Measurements from ENCODE around the gene PLP2.

PLP2 gene

DNA sequence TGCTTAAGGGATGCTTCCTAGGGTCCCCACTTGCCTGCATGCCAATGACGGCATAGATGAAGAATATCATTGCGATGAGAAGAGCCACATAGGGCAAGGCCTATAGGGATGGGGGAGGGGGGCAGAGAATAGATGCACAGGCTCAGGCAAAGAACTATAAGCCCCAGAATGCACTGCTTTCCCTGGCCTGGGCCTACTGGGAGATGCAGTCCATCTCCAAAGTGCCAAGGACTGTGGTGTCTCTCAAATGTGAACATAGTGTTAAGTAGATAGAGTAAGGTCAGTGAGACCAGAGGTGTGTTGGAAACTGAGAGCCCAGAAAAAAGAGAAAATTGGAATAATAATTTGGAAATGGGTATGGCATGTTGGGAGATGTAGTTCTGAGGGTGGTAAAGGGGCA is 40.5 kb downstream of the PLP2 start:
- no peak for DNase-seq

DNA sequence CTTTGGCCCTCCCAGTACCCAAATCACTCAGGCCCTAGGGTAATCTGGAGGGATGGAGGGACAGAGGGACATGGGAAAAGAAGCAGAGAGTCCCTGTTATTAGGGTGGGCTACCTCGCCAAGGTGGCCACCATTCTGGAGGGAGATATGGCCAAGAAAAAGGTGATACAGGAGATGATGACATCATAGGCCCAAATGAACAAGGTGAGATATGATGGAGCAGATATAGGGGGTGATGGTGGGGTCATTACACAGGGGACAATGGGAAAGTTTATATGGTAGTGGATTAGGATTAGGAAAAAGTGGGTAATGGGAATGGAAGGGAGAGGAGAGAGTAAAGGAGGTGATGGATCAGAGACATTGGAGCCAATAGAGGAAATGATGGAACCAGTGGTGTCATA is 41.2 kb downstream of the PLP2 start:
- DNase-seq, result no peak

DNA sequence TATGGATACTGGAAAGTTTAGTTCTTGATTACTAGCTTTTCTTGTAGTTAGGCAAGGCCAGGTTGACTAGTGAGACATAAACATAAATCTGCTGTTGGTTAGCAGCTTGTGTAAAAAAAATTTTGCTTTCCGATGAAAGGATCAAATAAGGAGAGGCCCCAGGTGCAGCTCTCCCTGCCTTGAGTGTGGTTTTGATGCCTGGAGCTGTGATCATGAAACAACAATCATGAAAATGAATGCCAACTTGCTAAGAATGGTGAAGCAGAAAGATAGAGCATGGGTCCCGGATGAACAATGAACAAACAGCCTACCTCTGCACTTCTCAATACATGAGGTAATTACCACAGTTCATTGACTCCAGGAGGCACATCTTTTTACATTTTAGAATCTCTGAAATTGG is 42.7 kb downstream of the PLP2 start:
- no peak for DNase-seq

DNA sequence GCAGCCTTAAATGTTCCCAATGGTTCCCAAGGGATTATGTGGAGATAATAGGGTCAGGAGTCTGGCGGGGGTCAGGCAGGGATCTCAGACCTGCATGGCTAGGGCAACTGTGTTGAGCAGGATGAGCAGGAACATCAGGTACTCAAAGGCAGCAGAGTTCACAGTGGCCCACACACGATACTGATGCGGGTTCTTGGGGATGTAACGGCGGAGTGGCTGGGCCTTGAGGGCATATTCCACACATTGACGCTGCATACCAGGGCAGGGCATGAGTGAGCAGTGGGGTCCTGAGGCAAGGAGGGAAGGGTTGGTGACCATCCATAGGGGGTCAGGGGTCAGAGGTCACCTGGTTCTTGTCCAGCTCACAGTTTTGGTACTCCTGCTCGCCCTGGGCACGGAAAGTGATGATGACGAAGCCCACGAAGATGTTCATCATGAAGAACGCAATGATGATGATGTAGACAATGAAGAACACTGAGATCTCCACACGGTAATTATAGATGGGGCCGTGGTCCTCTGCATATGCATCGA is 43.4 kb downstream of the PLP2 start:
- no peak for DNase-seq

DNA sequence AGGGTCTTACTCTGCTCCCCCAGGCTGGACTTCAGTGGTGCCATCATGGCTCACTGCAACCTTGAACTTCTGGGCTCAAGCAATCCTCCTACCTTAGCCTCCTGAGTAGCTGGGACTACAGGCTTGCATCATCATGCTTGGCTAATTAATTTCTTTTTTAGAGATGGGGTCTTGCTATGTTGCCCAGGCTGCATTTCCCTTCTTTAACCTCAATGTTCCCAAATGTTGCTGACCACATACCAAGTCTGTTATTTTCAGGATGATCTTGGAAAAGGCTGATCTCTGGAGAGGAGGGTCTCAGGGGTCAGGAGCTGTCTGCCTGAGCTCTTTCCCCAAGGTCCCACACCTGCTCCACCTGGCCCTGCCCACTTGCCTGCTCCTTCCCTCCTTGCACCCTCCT is 48.4 kb downstream of the PLP2 start:
- DNase-seq, result no peak

DNA sequence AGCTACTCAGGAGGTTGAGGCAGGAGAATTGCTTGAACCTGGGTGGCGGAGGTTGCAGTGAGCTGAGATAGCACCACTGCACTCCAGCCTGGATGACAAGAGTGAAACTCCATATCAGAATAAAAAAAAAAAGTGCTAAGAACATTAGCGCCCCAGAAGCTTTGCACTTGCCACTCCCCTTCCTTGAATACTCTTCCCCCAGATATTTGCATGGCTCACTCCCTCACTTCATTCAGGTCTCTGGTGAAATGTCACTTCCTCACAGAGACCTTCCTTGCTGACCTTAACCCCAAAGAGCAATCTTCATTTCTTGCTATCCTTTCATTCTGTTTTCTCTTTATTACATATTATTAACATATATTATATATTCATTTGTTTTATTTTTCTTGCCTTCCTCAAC is 50.2 kb downstream of the PLP2 start:
- DNase-seq, result no peak
